HG03565 (cell line): Measurements from ENCODE around the gene GTF2H3.

Source experiments
- ATAC-seq: cut with Tn5 transposase; IDR thresholded peaks from one replicate; pipeline ENCODE4 v1.9.1; 2021; ENCODE audit warnings: mild to moderate bottlenecking, moderate library complexity; ENCODE audit not compliant: unreplicated experiment

Gene GTF2H3

GRCh38 chr12:123645380-123645779 lies 11.8 kb downstream of the GTF2H3 start:
- no peak for ATAC-seq

- no peak for ATAC-seq
These were observed 12.2 kb downstream of the GTF2H3 start for GRCh38 chr12:123645878-123646277.

- ATAC-seq, result no peak
These were observed 14.8 kb downstream of the GTF2H3 start for GRCh38 chr12:123648401-123648800.

- ATAC-seq, result no peak
These were observed 20.6 kb downstream of the GTF2H3 start for GRCh38 chr12:123654129-123654701.

GRCh38 chr12:123655420-123655819 lies 21.8 kb downstream of the GTF2H3 start:
- peak; percentile 85 for ATAC-seq

- no peak for ATAC-seq
These were observed 22.8 kb downstream of the GTF2H3 start for GRCh38 chr12:123656392-123656791.

GRCh38 chr12:123657211-123657610 lies 23.6 kb downstream of the GTF2H3 start:
- no peak for ATAC-seq

GRCh38 chr12:123659996-123660727 lies 26.5 kb downstream of the GTF2H3 start:
- no peak for ATAC-seq

GRCh38 chr12:123667771-123668170 lies 34.1 kb downstream of the GTF2H3 start:
- no peak for ATAC-seq

- ATAC-seq, result peak; percentile 96
These were observed 37.5 kb downstream of the GTF2H3 start, which contains the start of gene TCTN2 for GRCh38 chr12:123670882-123671728. Gene TCTN2 (plus strand): TSS chr12:123671113. CDS start chr12:123671241, 128 bp downstream.

GRCh38 chr12:123671876-123672275 lies 38.2 kb downstream of the GTF2H3 start:
- no peak for ATAC-seq

GRCh38 chr12:123675436-123675835 lies 41.8 kb downstream of the GTF2H3 start:
- no peak for ATAC-seq

GRCh38 chr12:123676616-123677320 lies 43.1 kb downstream of the GTF2H3 start:
- no peak for ATAC-seq

GRCh38 chr12:123678981-123679380 lies 45.4 kb downstream of the GTF2H3 start:
- ATAC-seq, result no peak

GRCh38 chr12:123681605-123682004 lies 48.0 kb downstream of the GTF2H3 start:
- no peak for ATAC-seq

GRCh38 chr12:123683964-123684363 lies 50.3 kb downstream of the GTF2H3 start:
- ATAC-seq, result no peak

- no peak for ATAC-seq
These were observed 53.1 kb downstream of the GTF2H3 start for GRCh38 chr12:123686636-123687190.

GRCh38 chr12:123690191-123690840 lies 56.7 kb downstream of the GTF2H3 start:
- ATAC-seq, result no peak

- no peak for ATAC-seq
These were observed 62.6 kb downstream of the GTF2H3 start for GRCh38 chr12:123696207-123696606.

GRCh38 chr12:123696646-123697045 lies 63.0 kb downstream of the GTF2H3 start:
- ATAC-seq, result no peak
